Colonic mucosa (tissue), 4 donors: Measurements from ENCODE around the gene MUC5B. TPM values are rescaled to one million over a fixed set of nuclear protein-coding genes. Genes with fewer than 3 reads are reported as not detected.
"Not testable (repeated sequence)": the region's sequence is repeated elsewhere in the genome, so short reads cannot be mapped to it uniquely, and the experiment has no call there.

Experiments used
- DNase-seq: peaks from one replicate; pipeline ENCODE4 v3.0.0-alpha.2; 2020
- H3K27ac ChIP-seq: fragments of 200-600 bp; one replicate; pipeline ENCODE4 v1.8.0; 2021
- H3K27me3 ChIP-seq: fragments of 200-600 bp; one replicate; pipeline ENCODE4 v1.8.0; 2021
- H3K36me3 ChIP-seq: fragments of 200-600 bp; one replicate; pipeline ENCODE4 v1.8.0; 2021
- H3K4me1 ChIP-seq: fragments of 200-600 bp; one replicate; pipeline ENCODE4 v1.8.0; 2021; ENCODE audit warnings: mild to moderate bottlenecking
- H3K4me3 ChIP-seq: fragments of 200-600 bp; one replicate; pipeline ENCODE4 v1.8.0; 2021
- H3K9ac ChIP-seq, 2 donors: one replicate each; pipeline ENCODE4 v1.7.0; 2013; ENCODE audit warnings: control low read depth in 2 of 2, low read depth in 2 of 2, low read length in 2 of 2
- H3K9me3 ChIP-seq: fragments of 200-600 bp; one replicate; pipeline ENCODE4 v1.8.0; 2021
- intact Hi-C: fragments of 100-400 bp; cut with DNase I; formaldehyde crosslinking; loops from one replicate; pipeline ENCODE4 v1.14.1; 2022
- total RNA-seq, 2 donors: library from RNA; stranded (reverse); fragmentation: NEBNext Ultra II Directional in 1 of 2; extraction: Animal tissue kit (Norgen Biotek cat#: 25700) in 1 of 2; gene quantifications; one replicate each; pipeline ENCODE4 v1.2.1, GENCODE V29; 2021
- TF ChIP-seq, protein P1 (sequence below): fragments of 200-600 bp; IDR thresholded peaks from one replicate; pipeline ENCODE4 v1.8.0; 2022; ENCODE audit warnings: antibody characterized with exemption, mild to moderate bottlenecking
- donor health status: healthy.
- donor health status: DM: no; HTN: no; CAD: no.
- donor health status: DM: no; HTN: no; CAD: no.

Gene MUC5B
- total RNA-seq, 2 donors from 2014 or later, result 285 to 655 TPM

DNA sequence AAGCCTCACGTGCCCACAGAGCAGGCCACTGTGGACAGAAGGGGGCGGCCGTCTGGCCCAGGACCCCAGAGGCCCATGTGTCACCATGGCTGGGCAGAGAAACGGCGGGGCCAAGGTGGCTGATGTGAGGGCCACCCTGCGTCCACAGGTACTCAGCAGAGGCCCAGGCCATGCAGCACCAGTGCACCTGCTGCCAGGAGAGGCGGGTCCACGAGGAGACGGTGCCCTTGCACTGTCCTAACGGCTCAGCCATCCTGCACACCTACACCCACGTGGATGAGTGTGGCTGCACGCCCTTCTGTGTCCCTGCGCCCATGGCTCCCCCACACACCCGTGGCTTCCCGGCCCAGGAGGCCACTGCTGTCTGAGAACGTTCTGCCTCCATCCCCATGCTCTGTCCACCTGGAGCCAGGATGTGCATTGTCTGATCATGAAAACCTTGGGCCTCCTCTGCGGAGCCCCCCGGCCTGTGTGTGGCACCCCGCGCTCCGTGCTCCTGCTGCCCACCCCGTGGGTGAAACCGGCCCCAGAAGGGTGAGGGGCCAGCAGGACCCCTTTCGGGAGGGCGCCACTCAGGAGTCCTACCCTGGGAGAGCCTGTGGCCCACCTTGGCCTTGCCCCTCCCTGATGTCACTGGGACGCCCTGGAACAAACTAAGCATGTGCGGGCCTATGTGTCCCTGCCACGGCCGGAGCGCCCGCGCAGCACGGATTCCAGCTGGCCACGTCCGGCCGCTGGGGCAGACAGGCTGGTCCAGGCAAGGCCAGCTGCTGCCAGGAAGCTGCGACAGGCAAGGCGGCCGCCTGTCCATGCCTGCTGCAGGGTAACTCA, 38.6 kb downstream of the MUC5B start:
- no peak for DNase-seq
- Histone ChIP-seq H3K9me3 (no peaks in the 10 kb centered on the region), H3K27ac (no peak overlapping the region), H3K4me1 (peaks cover 11% of the 10 kb centered on the region), H3K27me3 (no peaks in the 10 kb centered on the region), H3K9ac (peak overlapping the region; percentile 16 to 75), H3K36me3 (no peaks in the 10 kb centered on the region), H3K4me3 (peak overlapping the region; percentile 23)
- intact Hi-C loops, result no loop called here
- TF ChIP-seq, protein P1, sequence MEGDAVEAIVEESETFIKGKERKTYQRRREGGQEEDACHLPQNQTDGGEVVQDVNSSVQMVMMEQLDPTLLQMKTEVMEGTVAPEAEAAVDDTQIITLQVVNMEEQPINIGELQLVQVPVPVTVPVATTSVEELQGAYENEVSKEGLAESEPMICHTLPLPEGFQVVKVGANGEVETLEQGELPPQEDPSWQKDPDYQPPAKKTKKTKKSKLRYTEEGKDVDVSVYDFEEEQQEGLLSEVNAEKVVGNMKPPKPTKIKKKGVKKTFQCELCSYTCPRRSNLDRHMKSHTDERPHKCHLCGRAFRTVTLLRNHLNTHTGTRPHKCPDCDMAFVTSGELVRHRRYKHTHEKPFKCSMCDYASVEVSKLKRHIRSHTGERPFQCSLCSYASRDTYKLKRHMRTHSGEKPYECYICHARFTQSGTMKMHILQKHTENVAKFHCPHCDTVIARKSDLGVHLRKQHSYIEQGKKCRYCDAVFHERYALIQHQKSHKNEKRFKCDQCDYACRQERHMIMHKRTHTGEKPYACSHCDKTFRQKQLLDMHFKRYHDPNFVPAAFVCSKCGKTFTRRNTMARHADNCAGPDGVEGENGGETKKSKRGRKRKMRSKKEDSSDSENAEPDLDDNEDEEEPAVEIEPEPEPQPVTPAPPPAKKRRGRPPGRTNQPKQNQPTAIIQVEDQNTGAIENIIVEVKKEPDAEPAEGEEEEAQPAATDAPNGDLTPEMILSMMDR, result no peak

DNA sequence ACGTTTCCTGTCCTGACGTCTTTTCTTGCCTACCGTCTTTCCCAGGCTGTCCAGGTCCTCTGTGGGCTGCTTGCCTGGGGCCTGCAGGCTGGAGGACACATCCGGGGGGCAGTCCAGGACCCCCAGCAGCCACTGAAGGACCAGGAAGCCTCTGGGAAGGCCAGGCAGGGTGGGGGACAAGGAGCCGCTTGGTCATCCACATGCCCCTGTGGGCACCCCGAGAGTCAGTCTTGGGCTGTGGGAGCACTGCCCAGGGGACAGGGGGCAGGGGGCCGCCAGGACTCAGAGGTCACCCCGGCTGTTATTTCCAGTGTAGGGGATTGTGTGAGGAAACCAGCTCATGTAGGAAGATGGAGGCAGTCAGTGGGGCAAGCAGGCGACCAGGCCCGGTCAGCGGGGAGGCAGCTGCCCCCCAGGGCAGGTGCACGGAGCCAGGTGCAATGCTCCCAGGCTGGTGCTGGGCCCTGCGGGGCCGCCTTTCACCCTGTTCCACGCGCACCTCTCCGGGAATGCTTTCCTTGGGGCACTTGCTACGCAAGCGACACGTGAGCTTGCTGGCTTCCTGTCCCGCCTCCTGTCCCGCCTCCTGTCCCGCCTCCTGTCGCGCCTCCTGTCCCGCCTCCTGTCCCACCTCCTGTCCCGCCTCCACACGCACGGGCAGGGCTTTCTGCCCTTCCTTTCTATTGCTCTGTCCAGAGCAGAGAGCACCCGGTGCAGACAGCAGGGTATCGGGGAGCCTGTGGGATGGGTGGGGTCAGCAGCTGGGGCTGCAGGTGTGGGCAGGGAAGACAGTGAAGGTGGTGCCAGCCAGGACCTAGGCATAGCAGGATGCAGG, 39.5 kb downstream of the MUC5B start:
- intact Hi-C loops, result no loop called here
- Histone ChIP-seq H3K27ac (peak overlapping the region; percentile 47), H3K9ac (peak overlapping the region; percentile 58 to 75), H3K36me3 (no peaks in the 10 kb centered on the region), H3K27me3 (no peaks in the 10 kb centered on the region), H3K4me3 (peak overlapping the region; percentile 23), H3K4me1 (peaks cover 11% of the 10 kb centered on the region), H3K9me3 (no peaks in the 10 kb centered on the region)
- TF ChIP-seq, protein P1, result no peak
- peak; percentile 96 for DNase-seq

DNA sequence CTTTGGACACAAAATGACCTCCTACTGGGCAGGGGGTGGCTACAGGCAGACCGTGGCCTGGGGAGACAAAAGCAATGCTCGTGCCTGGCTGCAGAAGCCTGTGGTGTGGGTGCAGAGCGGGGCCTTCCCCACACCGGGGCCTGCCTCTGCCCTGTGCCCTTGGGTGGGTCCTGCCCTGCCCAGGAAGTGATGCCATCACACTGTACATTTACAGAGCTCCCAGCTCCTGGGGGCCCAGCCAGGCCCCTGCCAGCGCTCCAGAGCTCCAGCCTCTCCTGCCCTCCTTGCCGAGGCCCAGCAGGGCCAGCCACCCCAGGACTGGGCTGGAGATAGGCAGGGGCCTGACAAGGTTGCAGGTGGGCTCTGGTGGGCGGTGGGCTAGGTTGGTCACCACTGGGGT, 40.1 kb downstream of the MUC5B start:
- peak overlapping the region; percentile 50 to 75 for H3K9ac ChIP-seq
- H3K9me3 ChIP-seq, result no peaks in the 10 kb centered on the region
- peak overlapping the region; percentile 23 for H3K4me3 ChIP-seq
- H3K36me3 ChIP-seq, result no peaks in the 10 kb centered on the region
- intact Hi-C loops, result no loop called here
- no peaks in the 10 kb centered on the region for H3K27me3 ChIP-seq
- H3K4me1 ChIP-seq, result peaks cover 11% of the 10 kb centered on the region
- peak overlapping the region; percentile 47 for H3K27ac ChIP-seq
- TF ChIP-seq, protein P1, result no peak
- peak; percentile 50 for DNase-seq

DNA sequence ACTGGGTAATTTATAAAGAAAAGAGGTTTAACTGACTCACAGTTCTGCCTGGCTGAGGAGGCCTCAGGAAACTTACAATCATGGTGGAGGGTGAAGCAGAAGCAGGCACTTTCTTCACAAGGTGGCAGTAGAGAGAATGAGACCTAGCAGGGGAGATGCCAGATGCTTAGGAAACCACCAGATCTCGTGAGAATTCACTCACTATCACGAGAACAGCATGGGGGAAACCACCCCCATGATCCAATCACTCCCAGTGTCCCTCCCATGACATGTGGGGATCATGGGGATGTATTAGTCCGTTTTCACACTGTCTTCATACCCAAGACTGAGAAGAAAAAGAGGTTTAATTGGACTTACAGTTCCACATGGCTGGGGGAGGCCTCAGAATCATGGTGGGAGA, 41.6 kb downstream of the MUC5B start:
- H3K36me3 ChIP-seq, H3K4me3 ChIP-seq, H3K9me3 ChIP-seq, H3K27ac ChIP-seq, intact Hi-C loops, H3K27me3 ChIP-seq, H3K9ac ChIP-seq: not testable (repeated sequence)
- peaks cover 11% of the 10 kb centered on the region for H3K4me1 ChIP-seq
- TF ChIP-seq, protein P1, result peak; percentile 17
- peak; percentile 55 for DNase-seq

DNA sequence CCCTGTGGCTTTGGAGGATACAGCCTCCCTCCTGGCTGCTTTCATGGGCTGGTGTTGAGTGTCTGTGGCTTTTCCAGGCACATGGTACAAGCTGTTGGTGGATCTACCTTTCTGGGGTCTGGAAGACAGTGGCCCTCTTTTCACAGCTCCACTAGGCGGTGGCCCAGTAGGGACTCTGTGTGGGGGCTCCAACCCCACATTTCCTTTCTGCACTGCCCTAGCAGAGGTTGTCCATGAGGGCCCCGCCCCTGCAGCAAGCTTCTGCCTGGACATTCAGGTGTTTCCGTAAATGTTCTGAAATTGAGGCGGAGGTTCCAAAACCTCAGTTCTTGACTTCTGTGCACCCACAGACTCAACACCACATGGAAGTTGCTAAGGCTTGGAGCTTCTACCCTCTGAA, 42.6 kb downstream of the MUC5B start:
- H3K9me3 ChIP-seq, intact Hi-C loops, H3K4me3 ChIP-seq, H3K9ac ChIP-seq, H3K27me3 ChIP-seq, H3K27ac ChIP-seq, DNase-seq, H3K36me3 ChIP-seq: not testable (repeated sequence)
- H3K4me1 ChIP-seq, result peaks cover 11% of the 10 kb centered on the region

DNA sequence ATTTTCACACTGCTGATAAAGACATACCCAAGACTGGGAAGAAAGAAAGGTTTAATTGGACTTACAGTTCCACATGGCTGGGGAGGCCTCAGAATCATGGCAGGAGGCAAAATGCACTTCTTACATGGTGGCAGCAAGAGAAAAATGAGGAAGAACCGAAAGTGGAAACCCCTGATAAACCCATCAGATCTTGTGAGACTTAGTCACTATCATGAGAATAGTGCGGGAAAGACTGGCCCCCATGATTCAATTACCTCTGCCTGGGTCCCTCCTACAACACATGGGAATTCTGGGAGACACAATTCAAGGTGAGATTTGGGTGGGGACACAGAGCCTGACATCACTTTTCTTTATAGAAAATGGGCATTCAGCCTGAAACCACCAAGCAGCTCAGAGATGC, 44.1 kb downstream of the MUC5B start:
- intact Hi-C loops, H3K27ac ChIP-seq, H3K27me3 ChIP-seq, DNase-seq, H3K36me3 ChIP-seq, H3K4me1 ChIP-seq, H3K4me3 ChIP-seq, H3K9ac ChIP-seq, H3K9me3 ChIP-seq: not testable (repeated sequence)
